NCI-H226 (cell line): ENCODE results near the gene VTI1A.

Experiments used
- DNase-seq: peaks from one replicate; pipeline ENCODE4 v3.0.0-alpha.2; 2015

The VTI1A gene

GRCh38 chr10:112766636-112767035, 319.6 kb downstream of the VTI1A start:
- DNase-seq, result no peak

- no peak for DNase-seq
Observed at GRCh38 chr10:112767156-112767555, 320.1 kb downstream of the VTI1A start.

- DNase-seq, result no peak
Observed at GRCh38 chr10:112768121-112768520, 321.1 kb downstream of the VTI1A start.

- DNase-seq, result no peak
Observed at GRCh38 chr10:112769081-112769480, 322.1 kb downstream of the VTI1A start.

- no peak for DNase-seq
Observed at GRCh38 chr10:112769611-112770370, 322.8 kb downstream of the VTI1A start.

- no peak for DNase-seq
Observed at GRCh38 chr10:112771733-112772132, 324.7 kb downstream of the VTI1A start.

- no peak for DNase-seq
Observed at GRCh38 chr10:112773783-112774182, 326.8 kb downstream of the VTI1A start.

GRCh38 chr10:112774210-112774609, 327.2 kb downstream of the VTI1A start:
- no peak for DNase-seq

- DNase-seq, result no peak
Observed at GRCh38 chr10:112774798-112775197, 327.8 kb downstream of the VTI1A start.

- DNase-seq, result no peak
Observed at GRCh38 chr10:112775381-112775780, 328.4 kb downstream of the VTI1A start.

- no peak for DNase-seq
Observed at GRCh38 chr10:112775892-112776674, 329.1 kb downstream of the VTI1A start.

- peak; percentile 63 for DNase-seq
Observed at GRCh38 chr10:112778579-112778978, 331.6 kb downstream of the VTI1A start.

- DNase-seq, result no peak
Observed at GRCh38 chr10:112779025-112779770, 332.2 kb downstream of the VTI1A start.

- no peak for DNase-seq
Observed at GRCh38 chr10:112782200-112782907, 335.3 kb downstream of the VTI1A start.

- no peak for DNase-seq
Observed at GRCh38 chr10:112783351-112784021, 336.5 kb downstream of the VTI1A start.

- no peak for DNase-seq
Observed at GRCh38 chr10:112784022-112784461, 337.0 kb downstream of the VTI1A start.

GRCh38 chr10:112785089-112785488, 338.1 kb downstream of the VTI1A start:
- DNase-seq, result no peak

GRCh38 chr10:112789248-112789647, 342.2 kb downstream of the VTI1A start:
- peak; percentile 8 for DNase-seq

- DNase-seq, result no peak
Observed at GRCh38 chr10:112790030-112790429, 343.0 kb downstream of the VTI1A start.

GRCh38 chr10:112790921-112791320, 343.9 kb downstream of the VTI1A start:
- DNase-seq, result no peak

GRCh38 chr10:112791447-112791846, 344.4 kb downstream of the VTI1A start:
- DNase-seq, result no peak
